ENCODE data around the gene UROC1. TPM values are rescaled to one million over a fixed set of nuclear protein-coding genes. Genes with fewer than 3 reads are reported as not detected.

The UROC1 gene
- total and polyA plus RNA-seq, 2 of the 13 experiments (the other 11 are each of a cell fraction or from before 2014, with no cell fraction given): 0.71 to 1.3 TPM

DNA sequence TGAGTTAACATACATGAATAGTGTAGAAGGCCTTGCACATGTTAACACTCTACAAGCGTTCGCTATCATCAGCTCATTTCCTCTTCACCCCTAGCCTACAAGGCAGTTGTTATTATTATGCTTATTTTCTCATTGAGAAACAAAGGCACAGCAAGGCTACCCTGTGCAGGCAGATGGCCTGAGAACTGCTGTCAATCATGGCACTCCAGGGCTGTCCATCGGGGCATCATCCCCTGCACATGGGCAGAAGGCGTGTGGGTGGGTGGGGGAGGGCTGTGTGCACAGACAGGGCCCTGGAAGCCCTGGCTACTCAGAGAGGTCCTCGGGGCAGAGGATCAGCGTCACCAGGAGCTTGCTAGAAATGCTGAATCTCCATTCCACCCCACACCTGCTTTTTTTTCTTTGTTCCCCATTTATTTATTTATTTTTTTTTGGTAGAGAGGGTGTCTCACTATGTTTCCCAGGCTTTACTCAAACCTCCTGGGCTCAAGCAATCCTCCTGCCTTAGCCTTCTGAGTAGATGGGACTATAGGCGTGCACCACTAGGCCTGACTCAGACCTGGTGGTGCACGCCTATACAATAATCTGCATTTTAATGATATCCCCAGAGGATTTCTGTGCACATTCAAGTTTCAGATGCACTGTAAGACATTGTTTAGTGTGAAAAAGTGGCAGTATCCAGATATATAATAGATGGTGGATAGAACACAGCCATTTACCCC, 32.2 kb downstream of the UROC1 start:
- in situ Hi-C loops (cut with HindIII; ENCODE audit: extremely low pct_ligation_motif_present, low pct_unique_long_range_greater_than_20kb): no loop called here
- TF ChIP-seq ZNF510 (CRISPR knock-in tag; IDR thresholded peaks at IDR 0.05; ENCODE audit: low read depth): no peak
- no peak for TF ChIP-seq YEATS2 (CRISPR knock-in tag; IDR thresholded peaks at IDR 0.05; ENCODE audit: borderline replicate concordance)
- TF ChIP-seq, protein P1, sequence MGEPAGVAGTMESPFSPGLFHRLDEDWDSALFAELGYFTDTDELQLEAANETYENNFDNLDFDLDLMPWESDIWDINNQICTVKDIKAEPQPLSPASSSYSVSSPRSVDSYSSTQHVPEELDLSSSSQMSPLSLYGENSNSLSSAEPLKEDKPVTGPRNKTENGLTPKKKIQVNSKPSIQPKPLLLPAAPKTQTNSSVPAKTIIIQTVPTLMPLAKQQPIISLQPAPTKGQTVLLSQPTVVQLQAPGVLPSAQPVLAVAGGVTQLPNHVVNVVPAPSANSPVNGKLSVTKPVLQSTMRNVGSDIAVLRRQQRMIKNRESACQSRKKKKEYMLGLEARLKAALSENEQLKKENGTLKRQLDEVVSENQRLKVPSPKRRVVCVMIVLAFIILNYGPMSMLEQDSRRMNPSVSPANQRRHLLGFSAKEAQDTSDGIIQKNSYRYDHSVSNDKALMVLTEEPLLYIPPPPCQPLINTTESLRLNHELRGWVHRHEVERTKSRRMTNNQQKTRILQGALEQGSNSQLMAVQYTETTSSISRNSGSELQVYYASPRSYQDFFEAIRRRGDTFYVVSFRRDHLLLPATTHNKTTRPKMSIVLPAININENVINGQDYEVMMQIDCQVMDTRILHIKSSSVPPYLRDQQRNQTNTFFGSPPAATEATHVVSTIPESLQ (CRISPR knock-in tag; conservative IDR thresholded peaks at IDR 0.05): no peak
- no peak for TF ChIP-seq BORCS8-MEF2B (CRISPR knock-in tag; IDR thresholded peaks at IDR 0.05)
- no peak for TF ChIP-seq KAT7 (CRISPR knock-in tag; IDR thresholded peaks at IDR 0.05; ENCODE audit: borderline replicate concordance)
- TF ChIP-seq, protein P2, sequence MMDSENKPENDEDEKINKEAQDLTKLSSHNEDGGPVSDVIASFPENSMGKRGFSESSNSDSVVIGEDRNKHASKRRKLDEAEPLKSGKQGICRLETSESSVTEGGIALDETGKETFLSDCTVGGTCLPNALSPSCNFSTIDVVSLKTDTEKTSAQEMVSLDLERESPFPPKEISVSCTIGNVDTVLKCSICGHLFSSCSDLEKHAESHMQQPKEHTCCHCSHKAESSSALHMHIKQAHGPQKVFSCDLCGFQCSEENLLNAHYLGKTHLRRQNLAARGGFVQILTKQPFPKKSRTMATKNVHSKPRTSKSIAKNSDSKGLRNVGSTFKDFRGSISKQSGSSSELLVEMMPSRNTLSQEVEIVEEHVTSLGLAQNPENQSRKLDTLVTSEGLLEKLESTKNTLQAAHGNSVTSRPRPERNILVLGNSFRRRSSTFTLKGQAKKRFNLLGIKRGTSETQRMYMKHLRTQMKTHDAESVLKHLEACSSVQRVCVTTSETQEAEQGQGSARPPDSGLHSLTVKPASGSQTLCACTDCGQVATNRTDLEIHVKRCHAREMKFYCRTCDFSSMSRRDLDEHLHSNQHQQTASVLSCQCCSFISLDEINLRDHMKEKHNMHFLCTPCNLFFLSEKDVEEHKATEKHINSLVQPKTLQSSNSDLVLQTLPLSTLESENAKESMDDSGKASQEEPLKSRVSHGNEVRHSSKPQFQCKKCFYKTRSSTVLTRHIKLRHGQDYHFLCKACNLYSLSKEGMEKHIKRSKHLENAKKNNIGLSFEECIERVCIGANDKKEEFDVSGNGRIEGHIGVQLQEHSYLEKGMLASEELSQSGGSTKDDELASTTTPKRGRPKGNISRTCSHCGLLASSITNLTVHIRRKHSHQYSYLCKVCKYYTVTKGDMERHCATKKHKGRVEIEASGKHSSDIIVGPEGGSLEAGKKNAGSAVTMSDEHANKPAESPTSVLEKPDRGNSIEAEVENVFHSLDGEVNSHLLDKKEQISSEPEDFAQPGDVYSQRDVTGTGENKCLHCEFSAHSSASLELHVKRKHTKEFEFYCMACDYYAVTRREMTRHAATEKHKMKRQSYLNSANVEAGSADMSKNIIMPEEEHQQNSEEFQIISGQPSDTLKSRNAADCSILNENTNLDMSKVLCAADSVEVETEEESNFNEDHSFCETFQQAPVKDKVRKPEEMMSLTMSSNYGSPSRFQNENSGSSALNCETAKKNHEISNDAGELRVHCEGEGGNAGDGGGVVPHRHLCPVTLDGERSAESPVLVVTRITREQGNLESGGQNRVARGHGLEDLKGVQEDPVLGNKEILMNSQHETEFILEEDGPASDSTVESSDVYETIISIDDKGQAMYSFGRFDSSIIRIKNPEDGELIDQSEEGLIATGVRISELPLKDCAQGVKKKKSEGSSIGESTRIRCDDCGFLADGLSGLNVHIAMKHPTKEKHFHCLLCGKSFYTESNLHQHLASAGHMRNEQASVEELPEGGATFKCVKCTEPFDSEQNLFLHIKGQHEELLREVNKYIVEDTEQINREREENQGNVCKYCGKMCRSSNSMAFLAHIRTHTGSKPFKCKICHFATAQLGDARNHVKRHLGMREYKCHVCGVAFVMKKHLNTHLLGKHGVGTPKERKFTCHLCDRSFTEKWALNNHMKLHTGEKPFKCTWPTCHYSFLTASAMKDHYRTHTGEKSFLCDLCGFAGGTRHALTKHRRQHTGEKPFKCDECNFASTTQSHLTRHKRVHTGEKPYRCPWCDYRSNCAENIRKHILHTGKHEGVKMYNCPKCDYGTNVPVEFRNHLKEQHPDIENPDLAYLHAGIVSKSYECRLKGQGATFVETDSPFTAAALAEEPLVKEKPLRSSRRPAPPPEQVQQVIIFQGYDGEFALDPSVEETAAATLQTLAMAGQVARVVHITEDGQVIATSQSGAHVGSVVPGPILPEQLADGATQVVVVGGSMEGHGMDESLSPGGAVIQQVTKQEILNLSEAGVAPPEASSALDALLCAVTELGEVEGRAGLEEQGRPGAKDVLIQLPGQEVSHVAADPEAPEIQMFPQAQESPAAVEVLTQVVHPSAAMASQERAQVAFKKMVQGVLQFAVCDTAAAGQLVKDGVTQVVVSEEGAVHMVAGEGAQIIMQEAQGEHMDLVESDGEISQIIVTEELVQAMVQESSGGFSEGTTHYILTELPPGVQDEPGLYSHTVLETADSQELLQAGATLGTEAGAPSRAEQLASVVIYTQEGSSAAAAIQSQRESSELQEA (CRISPR knock-in tag; IDR thresholded peaks at IDR 0.05; ENCODE audit: not compliant biosample characterization): no peak
- TF ChIP-seq MEF2D (CRISPR knock-in tag; IDR thresholded peaks at IDR 0.05): no peak
- TF ChIP-seq SP5 (CRISPR knock-in tag; IDR thresholded peaks at IDR 0.05; ENCODE audit: borderline replicate concordance, low read depth): no peak
- no peak for TF ChIP-seq SMC3 (IDR thresholded peaks at IDR 0.05; ENCODE audit: low read length)
- no peak for TF ChIP-seq ZNF225 (CRISPR knock-in tag; IDR thresholded peaks at IDR 0.05)
- no peak for TF ChIP-seq IKZF4 (CRISPR knock-in tag; IDR thresholded peaks at IDR 0.05; ENCODE audit: borderline replicate concordance, low read depth, not compliant biosample characterization)

More for the DNA sequence above, 32.2 kb downstream of the UROC1 start:
- CTCF ChIA-PET (ENCODE audit: low intra/inter-chr PET ratio, low total read pairs): no interaction called here
- Histone ChIP-seq H3K36me3 (replicated peaks in 1 of 2; ENCODE audit: control insufficient read depth in 1 of 2, insufficient read depth in 2 of 2, low read length in 2 of 2) (no peaks in the 10 kb centered on the region), H2AFZ (ENCODE audit: low read length) (no peak overlapping the region), H3K4me2 (ENCODE audit: low read depth, low read length) (peak overlapping the region; percentile 30), H3K9me3 (ENCODE audit: low read length) (no peaks in the 10 kb centered on the region), H3K4me1 (ENCODE audit: insufficient read depth, low read length) (peaks cover 86% of the 10 kb centered on the region), H3K4me3 (replicated peaks in 1 of 3; ENCODE audit: insufficient read depth in 1 of 3, low read depth in 2 of 3, low read length in 3 of 3) (no peak overlapping the region), H3K27ac (ENCODE audit: extremely low read length, insufficient read depth, low read length) (peak overlapping the region; percentile 2), H4K20me1 (ENCODE audit: insufficient read depth, low read length) (no peaks in the 10 kb centered on the region), H3K79me2 (ENCODE audit: insufficient read depth, low read length) (no peaks in the 10 kb centered on the region), H3K9ac (ENCODE audit: insufficient read depth, low read depth, low read length) (no peak overlapping the region), H3K27me3 (ENCODE audit: control insufficient read depth in 1 of 2, insufficient read depth in 2 of 2, low read length in 2 of 2) (no peaks in the 10 kb centered on the region; a peak in 1 of 5 replicates)
- POLR2A ChIA-PET: interaction anchor here (0.6 to 1.3 kb wide), 5 partner anchors 9 to 44 kb away, joined by 3 to 6 read pairs (median 4); partner anchors contain the start of gene ZXDC
- intact Hi-C loops (cut with micrococcal nuclease; ENCODE audit: unreplicated experiment): loop anchor here (1.0 kb wide), 1 partner anchor 9 kb away; no protein-coding TSS in a partner anchor
- ATAC-seq: no peak
- BruUV-seq (replicated peaks): no TSS peak
- no peak for FAIRE-seq
- 55% methylated on average over 7 of the region's 8 CpGs for WGBS (ENCODE audit: low lambda C conversion rate)
- DNase-seq (ENCODE audit: low spot score): no peak
